ENCODE results near the gene ZNF276.

DNA sequence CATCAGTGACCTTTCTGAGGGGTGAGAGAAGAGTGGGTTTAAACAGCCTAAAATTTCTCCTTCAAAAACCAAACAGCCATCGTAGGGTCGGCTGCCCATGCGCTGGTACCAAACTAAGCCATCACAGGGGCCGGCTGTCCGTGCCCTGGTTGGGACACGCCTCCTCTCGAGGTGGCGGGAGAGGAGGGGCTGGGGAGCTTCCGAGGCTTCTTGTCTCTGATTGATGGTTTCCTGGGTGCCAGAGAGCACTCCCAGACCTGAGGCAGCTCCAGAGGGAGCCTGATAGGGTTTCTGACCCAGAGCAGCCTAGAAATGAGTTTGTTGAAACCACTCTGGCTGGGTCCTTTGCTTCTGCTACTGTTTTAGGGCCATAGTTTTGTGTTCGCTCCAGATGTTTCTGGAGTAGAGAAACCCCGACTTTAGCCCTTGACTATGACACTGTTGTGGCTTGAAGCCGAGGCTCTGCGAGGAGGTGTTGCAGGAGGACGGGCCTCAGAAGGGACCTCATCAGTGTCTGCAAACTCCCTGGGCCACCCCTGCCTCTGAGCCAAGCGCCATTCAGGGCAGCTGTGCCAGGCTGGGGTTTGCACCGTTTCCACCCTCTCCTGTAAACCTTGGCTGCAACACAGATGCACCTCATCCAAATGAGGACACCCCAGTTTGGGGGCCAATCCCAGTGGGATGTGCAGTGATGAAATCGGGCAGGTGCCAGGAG, 6.2 kb downstream of the ZNF276 start:
- TF ChIP-seq, protein P1, sequence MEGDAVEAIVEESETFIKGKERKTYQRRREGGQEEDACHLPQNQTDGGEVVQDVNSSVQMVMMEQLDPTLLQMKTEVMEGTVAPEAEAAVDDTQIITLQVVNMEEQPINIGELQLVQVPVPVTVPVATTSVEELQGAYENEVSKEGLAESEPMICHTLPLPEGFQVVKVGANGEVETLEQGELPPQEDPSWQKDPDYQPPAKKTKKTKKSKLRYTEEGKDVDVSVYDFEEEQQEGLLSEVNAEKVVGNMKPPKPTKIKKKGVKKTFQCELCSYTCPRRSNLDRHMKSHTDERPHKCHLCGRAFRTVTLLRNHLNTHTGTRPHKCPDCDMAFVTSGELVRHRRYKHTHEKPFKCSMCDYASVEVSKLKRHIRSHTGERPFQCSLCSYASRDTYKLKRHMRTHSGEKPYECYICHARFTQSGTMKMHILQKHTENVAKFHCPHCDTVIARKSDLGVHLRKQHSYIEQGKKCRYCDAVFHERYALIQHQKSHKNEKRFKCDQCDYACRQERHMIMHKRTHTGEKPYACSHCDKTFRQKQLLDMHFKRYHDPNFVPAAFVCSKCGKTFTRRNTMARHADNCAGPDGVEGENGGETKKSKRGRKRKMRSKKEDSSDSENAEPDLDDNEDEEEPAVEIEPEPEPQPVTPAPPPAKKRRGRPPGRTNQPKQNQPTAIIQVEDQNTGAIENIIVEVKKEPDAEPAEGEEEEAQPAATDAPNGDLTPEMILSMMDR (conservative IDR thresholded peaks at IDR 0.05), result no peak
- no peak for TF ChIP-seq EZH2 (IDR thresholded peaks at IDR 0.05; ENCODE audit: low read depth)
